GM19023 (cell line): ENCODE results near the gene SEMA5A.

ENCODE experiments used
- ATAC-seq: cut with Tn5 transposase; IDR thresholded peaks from one replicate; pipeline ENCODE4 v1.9.1; 2021; ENCODE audit warnings: mild to moderate bottlenecking, moderate library complexity; ENCODE audit not compliant: unreplicated experiment

Gene SEMA5A

GRCh38 chr5:9337928-9338595, 207.8 kb downstream of the SEMA5A start:
- ATAC-seq, result no peak

DNA sequence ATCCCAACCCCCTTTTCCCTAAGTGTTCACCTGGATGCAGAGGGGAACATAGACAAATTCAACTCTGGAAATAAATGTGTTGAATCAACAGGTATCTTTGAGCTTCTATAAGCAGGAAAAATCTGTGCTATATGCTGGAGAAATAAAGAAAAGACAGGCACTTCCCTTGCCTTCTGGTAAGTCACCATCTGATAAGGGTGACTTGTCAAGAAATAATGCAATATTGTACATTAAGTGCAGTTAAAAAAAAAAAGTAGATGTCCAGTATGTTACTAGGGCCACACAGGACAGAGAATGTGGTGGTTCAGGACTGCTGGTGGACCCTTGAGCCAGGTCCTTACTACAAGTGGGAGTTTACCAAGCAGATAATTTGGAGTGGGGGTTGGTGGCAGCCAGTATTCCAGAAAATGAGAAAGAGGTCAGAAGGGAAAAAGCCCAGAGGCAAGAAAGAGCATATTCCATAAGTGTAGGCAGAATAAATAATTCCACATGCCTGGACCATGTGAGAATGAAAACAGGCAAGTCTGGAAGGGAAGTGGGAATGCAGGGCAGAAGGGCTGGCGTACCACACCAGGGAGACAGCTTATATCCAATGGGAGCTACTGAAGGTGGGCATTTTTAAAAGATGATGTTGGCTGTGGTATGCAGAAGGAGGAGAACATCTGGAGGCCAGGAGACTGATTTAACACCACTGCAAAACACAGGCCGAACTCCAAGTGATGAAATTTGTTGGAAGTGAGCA, 209.9 kb downstream of the SEMA5A start:
- no peak for ATAC-seq

- ATAC-seq, result no peak
These were observed 210.6 kb downstream of the SEMA5A start for GRCh38 chr5:9335269-9335668.

DNA sequence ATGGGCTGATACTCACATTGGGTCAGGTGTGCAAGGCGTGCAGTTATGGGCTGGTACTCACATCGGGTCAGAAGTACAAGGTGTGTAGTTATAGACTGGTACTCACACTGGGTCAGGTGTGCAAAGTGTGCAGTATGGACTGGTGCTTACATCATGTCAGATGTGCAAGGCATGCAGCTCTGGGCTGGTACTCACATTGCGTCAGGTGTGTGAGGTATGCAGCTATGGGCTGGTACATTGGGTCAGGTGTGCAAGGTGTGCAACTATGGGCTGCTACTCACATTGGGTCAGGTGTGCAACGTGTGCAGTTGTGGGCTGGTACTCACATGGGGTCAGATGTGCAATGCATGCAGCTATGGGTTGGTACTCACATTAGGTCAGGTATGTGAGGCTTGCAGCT, 213.8 kb downstream of the SEMA5A start:
- no peak for ATAC-seq

- no peak for ATAC-seq
These were observed 214.5 kb downstream of the SEMA5A start for GRCh38 chr5:9331372-9331771.

DNA sequence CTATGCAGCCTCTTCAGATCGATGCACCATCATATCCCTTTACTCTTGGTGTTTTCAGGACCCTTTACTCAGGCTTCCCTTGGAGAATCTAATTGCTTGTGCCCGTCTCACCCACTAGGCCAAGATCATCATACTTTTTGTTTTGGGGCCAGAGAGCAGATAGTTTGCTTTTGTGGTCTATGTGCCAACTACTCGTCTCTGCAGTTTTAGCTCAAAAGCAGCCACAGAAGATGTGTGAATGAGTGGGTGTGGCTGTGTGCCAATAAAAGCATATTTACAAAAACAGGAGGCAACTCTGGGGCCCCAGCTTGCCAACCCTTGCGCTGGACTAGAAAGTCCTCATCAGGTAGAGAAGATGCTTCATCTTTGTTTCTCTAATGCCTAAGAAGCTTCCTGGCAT, 216.8 kb downstream of the SEMA5A start:
- ATAC-seq, result no peak

- ATAC-seq, result no peak
These were observed 220.3 kb downstream of the SEMA5A start for GRCh38 chr5:9325549-9325948.

DNA sequence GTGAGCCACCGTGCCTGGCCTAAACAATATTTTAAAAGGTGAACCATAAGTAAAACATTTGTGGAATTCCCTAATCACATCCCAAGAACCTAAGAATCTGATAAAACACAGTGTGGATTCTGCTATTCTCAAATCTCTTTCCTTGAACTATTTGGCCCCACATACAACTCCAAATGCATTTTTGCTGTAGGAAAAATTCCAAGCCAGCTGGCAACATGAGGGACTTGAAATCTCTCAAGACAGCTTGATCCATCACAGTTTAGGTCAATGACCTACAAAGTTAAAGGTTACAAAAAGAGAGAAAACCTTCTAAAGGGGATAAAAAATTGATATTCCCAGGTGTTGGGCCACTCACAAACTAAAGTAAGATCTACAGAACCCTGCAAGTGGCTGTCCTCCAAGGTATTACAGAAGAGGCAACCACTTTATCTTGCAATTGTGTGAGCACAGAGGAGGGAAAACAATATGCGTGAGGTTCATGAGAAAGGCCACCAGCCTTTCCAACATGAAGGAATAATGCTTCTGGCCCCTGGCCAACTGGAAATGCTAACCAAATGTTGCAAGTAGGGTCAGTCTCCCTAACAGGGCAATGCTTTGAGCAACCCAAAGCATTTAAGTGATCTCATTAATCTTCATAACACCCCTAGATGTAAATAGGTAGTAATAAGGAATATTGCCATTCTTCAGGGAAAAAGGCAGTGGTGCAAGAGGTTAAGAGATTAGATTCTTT, 221.4 kb downstream of the SEMA5A start:
- no peak for ATAC-seq

DNA sequence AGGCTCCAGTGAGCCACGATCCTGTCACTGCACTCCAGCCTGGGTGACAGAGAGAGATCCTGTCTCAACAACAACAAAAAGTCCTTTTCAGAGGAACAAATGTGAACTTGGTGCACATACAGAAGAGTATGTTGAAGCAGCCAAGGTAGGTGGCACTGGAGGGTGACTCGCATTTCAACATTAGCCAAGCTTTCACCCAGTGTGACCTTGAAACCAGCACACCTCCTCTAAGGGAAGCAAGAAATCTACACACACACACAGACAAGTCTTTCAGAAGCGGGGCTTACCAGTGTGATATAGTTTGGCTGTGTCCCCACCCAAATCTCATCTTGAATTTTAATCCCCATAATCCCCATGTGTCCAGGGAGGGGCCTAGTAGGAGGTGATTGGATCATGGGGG, 225.2 kb downstream of the SEMA5A start:
- no peak for ATAC-seq

DNA sequence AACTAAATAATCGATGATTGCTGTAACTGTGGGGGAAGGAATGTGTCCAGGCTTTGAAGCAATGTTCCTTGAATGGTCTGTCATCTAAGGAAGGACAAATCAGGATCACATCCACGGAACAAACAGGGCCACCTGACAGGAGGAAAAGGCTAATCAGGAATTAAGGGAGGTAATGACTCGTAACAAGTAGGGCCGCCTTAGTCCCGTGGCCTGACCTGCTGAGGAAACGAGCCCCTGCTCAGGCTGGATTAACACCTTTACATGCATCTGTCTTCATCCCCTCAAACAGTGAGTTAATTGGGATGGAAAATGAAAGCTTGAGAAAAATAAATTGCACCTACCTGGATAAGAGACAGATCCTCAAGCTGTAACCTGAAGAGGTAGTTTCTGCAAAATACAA, 227.8 kb downstream of the SEMA5A start:
- ATAC-seq, result no peak

DNA sequence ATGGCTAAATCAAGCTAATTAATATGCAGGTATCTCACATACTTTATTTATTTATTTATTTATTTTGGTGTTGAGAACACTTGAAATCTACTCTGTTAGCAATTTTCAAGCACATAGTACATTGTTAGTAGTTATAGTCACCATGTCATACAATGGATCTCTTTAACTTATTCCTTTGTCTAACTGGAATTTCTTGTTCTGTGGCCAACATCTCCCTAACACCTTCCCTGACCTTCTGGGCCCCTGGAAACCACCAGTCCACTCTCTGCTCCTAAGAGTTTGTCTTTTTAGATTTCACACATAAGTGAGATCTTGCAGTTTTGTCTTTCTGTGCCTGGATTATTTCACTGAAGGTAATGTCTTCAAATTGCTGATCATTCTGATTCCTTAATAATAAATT, 229.1 kb downstream of the SEMA5A start:
- ATAC-seq, result no peak

DNA sequence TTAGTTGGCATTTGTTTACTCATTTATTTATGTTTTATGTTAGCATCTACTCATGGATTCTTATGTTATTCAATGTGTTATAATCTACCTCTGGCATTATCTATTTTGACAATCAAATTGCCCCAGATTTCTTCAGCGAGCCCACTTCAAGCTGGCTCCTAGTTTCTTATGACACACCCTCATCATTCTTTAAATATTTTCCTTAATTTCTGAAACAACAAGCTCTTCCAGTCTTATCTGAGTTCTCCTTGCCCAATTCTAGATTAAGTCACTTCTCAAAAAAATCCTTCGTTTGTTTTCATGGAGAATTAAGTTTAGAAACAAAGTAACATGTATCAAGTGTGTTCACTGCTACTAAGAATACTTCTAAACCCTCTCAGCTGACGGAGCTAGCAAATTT, 229.8 kb downstream of the SEMA5A start:
- no peak for ATAC-seq

- no peak for ATAC-seq
These were observed 231.3 kb downstream of the SEMA5A start for GRCh38 chr5:9314558-9314957.

DNA sequence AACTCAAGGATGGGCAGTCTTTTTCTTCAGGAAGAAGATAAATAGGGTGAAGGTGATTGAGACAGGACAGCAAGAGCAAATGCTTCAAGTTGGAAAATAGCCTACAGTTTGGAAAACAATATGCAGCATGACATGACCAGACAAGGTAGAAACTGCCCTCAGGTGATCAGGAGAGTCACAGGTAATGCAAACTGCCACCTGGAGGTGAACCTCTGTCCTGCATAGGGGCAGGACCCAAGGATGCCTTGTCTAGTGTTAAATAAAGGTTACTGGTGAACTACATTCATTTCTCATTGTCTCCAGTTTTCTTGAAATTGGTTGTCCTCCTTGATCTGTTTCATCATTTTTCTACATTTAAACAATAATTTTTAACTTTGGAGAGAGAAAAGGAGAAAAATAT, 232.1 kb downstream of the SEMA5A start:
- no peak for ATAC-seq

DNA sequence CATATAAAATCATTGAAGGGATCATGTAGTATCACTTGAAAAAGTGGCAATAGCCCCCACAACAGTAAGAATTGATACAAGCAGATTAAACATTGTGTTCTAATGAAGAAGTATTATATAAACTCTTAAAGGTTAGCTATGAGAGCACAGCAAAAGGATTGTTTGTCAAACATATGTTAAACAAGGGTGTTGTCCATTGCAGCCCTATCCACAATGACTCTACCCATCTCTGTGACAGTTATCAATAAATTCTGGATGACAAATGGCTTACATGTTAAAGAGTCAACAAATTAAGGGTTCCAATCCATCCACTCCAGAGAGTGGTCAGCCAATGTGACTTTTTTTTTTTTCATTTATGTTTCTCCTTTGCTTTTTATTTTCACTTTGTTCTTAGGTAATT, 238.7 kb downstream of the SEMA5A start:
- ATAC-seq, result no peak

DNA sequence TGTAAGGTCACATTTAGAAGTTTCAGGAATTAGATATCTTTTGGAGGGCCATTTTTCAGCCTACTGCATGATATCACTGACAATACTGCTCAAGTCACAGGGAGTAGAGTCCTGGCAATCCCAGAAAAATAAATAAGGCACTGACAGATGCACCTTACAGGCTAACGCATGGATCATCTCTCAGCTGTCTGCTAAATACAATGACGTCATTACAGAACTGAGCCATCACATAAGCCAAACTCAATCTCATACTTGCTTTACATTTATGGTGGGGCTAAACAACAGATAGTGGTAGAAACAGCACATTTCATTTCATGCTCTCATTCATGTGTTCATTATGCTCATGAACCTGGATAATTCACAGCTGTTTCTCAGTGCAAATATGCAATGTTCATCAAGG, 243.7 kb downstream of the SEMA5A start:
- ATAC-seq, result no peak

- ATAC-seq, result no peak
These were observed 244.7 kb downstream of the SEMA5A start for GRCh38 chr5:9301200-9301599.

GRCh38 chr5:9297134-9297533, 248.7 kb downstream of the SEMA5A start:
- ATAC-seq, result no peak

DNA sequence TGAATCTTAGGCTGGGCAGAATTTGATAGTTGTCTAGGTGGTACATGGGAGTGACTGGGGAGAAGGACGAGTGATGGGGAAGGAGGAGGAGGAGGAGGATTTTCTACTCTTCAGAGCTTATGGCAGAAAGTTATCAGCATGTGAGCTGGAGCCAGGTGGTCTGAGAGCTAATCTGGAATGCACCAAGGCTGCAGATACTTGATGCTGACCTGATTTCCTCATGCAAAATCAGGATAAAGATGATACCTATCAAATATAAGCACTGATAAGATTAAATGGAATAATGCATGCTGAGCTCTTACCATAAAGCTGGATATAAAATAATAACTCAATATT, 250.4 kb downstream of the SEMA5A start:
- no peak for ATAC-seq

DNA sequence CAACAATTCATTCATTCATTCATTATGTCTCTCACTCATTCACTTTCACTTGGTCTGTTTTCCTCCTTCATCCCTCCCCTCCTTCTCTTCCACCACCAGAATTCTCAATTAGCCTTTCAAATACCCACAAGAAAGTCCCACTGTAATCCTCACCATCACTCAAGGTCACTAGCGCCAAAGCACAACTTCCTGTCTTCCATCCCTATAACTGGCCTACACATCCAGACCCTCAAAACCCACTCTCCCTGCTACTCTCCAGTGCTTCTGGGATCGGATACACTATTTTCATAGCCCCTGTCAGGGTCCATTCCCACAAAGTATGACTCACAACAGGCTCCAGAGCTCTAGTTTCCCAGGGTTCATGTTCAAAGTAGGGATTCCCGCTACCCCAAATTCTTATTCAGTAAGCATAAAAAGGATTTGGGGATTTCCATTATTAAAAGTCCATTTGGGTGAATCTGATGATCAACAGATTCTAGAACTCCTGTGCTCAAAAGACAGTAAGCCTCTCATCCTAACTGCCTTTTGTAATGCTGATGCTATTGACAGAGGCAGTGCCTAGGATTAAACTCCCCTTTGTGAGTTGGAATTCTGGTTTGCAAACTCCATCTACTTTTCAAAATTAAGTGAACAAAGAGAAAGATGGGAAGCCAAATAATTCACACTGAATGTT, 250.9 kb downstream of the SEMA5A start:
- ATAC-seq, result no peak

DNA sequence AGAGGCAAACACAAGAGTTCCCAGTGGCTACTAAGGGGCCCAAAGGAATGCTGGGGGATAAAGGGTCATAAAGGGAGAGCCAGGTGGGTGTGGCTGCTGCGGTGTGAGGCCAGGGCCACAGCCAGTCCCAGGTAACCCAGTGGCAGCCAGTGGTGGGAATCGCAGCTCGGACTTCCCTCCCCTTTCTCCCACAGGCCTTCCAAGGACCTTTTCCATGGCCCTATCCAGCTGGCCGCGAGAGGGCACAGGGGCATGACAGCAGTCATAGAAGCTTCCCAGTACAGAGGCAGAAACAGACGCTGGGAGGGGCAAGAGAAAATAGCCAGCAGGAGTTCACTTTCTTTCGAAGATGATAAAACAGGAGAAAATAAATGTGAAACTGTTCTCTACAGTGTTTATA, 257.6 kb downstream of the SEMA5A start:
- no peak for ATAC-seq
